EL (cell line): Measurements from ENCODE around the gene CTNNBL1.
"Not testable (repeated sequence)": the region's sequence is repeated elsewhere in the genome, so short reads cannot be mapped to it uniquely, and the experiment has no call there.

Source experiments
- DNase-seq: peaks from one replicate; pipeline ENCODE4 v3.0.0-alpha.2; 2016

CTNNBL1 gene

DNA sequence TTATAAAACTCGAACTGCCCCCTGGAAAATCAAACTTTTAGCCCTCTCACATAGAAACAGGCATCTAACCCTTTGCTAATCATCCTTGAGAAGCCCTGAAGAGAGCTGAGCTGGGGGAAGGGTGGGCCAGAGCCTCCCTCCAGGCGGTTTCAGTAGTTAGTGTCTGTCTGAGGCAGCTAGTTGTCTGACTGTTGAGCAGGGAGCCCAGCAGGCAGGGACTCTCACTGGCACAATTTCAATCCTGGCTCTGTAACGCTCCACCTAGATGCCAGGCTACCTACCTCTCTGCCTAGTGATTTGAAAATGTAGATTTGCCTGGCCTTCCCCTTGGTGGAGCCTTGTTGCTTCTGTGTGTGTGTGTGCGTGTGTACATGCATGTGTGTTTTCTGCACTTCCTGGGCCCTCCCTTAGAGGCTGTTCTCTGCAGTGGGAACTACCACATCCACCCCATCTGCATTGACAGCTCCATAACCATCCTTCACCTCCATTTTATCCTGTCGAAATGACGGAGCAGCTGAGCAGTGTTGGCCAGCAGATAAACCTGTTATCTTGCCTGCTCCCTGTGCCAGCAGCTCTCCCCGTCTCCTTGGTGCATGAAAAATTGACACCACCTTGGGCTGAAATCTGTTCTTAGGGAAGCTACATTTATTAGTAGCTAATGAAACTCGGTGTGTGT lies 139.5 kb downstream of the CTNNBL1 start:
- no peak for DNase-seq

DNA sequence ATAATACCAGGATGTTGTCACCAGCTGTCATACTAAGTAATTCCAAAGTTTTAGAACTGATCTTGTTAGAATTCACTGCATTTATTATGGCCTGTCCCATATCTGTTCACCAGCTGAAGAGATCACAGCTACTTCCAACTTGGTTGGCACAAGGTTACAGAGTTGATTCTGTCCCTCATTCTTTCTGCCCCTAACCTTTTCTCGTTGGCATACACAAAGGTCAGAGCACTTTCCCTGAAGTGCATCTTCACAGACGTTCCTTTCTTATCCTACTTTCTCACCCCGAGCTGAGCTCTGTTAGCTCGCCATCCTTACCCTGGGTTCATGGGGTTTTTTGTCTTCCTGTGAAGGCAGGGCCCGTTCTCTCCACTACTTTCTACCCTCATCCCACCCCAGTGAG lies 143.1 kb downstream of the CTNNBL1 start:
- no peak for DNase-seq

DNA sequence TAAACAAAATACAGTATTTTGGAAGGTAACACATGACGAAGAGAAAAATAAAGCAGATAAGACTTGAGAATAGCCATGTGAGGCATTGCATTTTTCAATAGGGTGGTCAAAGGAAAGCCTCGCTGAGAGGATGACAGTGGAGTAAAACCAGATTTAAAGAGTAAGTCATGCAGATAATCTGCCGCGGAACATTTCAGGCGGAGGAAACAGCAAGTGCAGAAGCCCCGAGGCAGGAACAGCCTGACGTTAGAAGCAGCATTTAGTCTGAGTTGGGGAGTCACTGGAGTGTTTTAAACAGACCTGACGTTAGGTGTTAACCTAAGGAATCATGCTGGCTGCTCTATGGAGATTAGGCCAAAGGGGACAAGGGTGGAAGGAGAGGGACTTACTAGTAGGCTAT lies 144.1 kb downstream of the CTNNBL1 start:
- DNase-seq = no peak

DNA sequence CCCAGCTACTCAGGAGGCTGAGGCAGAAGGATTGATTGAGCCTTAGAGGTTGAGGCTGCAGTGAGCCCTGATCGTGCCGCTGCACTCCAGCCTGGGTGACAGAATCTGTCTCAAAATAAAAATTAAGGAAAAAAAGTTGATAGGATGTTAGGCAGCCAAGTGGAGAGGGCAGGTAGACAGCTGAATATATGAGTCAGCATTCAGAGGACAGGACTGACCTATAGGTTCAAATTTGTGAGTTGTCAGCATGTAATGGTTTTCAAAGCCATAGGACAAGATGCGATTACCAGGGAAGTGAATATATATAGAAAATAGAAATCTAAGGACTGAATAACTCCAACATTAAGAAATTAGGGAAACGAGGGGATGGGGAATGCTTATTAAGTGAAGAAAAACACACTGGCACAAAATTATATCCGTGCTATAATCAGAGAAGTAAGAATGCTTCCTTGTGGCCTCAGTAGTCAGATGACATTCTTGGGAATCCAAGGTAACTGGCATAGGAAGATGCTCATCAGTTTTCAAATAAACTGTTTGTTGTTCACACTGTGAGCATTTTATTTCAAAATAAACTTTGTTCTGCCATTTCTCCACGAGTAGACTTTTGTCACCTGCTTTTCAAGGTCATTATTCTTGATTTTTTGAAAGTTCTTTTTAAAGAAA lies 145.1 kb downstream of the CTNNBL1 start:
- no peak for DNase-seq

DNA sequence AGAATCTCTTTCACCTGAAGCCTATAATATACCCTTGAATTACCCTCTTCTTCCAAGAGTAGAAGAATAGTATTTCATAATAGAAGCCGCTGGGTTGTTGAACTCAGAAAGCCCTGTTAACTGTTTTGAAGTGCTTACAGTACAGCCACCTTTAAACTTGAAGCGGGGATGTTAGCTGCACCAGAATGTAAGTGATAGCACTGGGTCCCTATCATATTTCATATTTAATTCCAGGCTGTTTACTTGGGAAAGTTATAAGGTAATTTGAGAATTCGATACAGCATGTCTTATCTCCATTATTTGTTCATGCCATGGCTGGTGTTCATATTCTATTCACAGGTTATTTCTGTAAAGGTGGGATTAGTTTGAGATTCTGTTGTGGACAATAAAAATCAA lies 145.6 kb downstream of the CTNNBL1 start:
- no peak for DNase-seq

DNA sequence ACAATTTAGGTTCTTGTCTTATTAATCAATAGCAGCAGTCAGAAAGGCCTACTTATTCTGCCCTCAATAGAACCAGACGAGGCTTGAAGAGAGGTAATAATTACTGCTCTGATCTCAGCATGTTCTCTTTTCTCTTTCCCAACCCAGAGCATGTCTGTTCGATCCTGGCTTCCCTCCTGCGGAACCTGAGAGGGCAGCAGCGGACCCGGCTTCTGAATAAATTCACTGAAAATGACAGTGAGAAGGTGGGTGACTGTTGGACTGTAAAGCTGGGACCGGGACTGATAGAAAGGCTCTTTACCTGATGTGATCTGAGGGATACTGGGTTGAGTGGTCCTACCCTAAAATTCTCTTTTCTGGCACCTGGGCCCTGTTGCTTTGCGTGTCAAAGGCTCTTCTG lies 146.1 kb downstream of the CTNNBL1 start:
- DNase-seq = no peak

DNA sequence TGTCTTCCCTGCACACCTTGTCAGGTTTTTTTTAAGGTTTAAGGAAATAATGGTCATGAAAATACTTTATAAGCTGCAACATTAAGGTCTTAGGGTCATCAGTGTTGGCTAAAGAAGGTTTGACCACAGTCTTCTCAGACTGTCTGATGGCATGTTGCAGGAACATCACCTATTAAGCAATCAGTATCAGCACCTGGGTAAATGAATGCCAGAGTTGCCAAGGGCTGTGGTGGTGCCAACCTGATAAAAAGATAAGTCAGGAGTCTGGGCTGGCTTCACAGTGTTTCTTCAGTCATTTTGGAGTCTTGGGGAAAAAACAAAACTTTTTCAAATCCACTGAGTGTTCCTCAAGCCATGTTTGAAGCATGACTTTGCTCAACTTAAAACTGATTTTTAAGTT lies 147.6 kb downstream of the CTNNBL1 start:
- DNase-seq = no peak

DNA sequence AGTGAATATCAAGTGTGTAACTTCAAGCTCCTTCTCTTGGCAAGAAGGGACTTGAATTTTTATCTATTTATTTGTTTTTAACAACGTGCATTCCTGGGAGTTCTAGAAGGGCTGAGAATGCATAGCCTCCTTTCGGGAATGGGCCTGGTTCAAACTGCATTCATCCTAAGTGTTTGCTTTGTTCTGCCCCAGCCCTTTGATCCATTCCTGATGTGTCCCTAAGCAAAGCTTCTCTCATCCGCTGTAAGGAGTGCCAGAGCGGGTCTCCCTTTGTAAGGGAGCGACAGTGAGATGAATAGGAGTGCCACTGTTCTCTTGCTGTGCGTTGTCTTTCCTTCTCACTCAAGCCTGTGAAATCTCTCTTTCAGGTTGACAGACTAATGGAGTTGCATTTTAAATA lies 148.1 kb downstream of the CTNNBL1 start:
- no peak for DNase-seq

DNA sequence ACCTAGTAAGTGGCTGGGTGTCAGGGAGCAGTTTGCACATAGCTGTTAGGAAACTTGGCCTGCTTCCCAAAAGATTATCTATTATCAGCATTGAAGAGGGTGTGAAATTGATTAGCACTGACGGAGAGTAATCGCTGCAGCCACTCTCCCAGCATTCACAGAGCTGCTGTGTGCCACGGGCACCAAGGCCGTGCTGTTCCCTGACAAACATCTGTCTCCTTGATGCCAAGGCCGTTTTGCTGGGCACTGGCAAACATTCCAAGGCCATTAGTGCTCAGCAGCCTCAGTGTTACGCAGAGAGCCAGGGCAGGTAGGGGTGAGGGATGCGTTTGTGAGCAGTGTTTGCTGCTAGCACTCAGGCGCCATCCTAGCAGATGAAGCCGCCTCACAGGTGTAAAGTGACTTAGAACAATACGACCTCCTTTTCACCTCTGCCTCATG lies 151.4 kb downstream of the CTNNBL1 start:
- DNase-seq = no peak

DNA sequence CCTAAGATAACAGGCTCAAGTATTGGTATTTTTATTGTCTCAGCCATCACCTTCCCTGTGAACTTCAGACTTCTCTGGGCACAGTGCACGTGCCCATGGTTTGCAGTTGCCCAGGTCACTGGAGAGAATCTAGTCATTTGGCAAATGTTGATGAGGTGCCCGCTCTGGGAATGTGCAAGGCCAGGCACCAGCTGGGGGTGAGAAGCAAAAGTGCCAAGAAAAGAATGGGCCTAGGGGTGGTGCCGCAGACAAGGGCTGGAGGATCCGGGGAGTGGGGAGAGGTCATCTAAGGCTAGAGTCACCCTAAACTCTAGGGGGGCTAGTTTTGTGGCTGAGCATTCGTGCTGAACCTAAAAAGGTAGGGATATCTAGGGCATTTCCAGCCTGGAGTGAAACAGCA lies 152.0 kb downstream of the CTNNBL1 start:
- DNase-seq = no peak

DNA sequence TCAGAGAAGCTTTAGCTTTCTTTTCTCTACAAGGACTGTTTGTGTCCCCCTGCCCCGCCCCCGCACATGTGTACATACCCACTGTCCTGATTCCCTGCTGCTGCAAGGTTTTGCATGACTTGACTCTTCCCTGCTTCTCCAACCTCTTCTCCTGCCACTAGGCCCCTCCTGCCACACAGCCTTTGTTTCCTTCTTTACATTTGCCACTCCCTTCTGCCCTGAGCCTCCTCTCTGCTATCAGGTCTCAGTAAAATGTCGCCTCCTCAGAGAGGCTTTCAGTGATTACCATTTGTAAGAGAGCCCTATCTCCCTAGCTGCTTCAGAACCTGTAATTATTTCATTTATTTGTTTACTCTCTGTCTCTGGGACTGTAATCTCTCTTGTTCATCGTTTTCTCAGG lies 152.7 kb downstream of the CTNNBL1 start:
- no peak for DNase-seq

DNA sequence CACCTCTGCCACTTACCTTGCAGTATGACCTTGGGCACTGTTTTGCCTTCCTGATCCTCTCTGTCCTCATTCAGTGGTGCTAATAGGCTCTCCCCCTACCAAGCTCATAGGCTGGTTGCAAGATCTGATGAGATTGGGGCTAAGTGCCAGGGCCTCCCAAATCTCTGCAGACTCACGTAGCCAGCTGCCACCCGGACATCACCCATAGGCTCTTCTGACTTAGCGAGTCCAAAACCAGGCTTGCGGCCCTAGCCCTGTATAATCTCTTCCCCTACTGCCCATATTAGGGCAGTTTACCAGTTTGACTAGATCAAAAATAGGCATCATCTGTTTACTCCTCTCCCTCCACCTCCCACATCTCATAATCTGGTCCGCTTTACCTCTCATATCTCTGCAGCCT lies 154.9 kb downstream of the CTNNBL1 start:
- no peak for DNase-seq

DNA sequence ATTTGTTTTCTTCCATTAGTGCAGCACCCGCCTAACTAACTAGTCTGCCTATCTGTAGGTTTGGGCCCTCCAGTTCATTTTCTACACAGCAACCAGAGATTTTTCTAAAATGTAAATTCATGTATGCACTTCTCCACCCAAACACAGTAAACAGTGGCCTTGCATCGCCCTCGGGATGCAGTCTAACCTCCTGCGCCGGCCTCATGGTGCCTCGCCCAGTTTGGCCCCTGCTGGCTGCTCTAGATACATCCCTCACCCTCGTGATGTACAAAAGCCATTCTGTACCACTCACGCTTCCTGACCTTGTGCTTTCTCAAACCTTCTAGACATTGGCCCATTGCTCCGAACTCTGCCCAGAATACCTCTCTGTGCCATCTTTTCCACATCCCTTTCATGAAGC lies 155.3 kb downstream of the CTNNBL1 start:
- DNase-seq = no peak

DNA sequence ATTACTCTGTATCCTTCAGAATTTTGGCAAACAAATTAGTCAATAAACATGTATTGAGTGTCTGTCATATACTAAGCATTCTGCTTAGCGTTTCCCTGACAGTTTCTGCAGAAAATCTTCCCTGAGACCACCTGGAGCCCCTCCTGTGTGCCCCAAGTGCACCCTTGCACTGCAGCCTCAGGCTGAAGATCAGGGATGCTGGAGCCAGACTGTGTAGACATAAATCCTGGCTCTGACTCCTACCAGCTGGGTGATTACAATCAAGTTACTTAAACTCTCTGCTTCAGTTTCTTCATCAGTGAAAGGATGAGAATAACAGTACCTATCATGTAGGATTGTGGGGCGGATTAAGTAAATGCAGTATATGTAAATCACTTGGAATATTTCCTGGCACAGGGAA lies 155.7 kb downstream of the CTNNBL1 start:
- no peak for DNase-seq

DNA sequence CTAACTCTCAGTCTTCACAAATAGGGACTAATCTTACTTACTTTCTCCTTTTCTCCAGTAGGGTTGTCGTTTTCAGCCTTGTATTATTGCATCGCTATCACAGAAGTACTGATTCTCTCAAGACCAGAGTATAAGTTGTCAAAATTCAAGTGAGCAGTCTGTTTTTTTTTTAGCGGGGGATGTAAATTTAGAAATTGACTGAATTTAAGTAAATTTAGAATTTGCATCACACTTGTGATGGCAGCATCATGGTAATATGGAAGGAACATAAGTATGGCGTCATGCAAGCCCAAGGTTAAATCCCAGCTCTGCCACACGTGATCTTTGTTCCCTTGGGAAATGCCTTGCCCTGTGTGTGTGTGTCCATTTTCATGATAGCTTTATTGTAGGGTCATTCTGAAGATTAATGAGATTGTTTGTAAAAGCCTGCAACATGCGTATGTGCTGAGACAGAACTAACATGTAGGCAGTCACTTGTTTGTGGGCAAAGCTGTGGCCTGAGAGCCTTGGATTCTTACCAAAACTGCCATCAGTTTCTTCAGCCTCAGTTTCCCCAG lies 156.3 kb downstream of the CTNNBL1 start:
- DNase-seq = no peak

DNA sequence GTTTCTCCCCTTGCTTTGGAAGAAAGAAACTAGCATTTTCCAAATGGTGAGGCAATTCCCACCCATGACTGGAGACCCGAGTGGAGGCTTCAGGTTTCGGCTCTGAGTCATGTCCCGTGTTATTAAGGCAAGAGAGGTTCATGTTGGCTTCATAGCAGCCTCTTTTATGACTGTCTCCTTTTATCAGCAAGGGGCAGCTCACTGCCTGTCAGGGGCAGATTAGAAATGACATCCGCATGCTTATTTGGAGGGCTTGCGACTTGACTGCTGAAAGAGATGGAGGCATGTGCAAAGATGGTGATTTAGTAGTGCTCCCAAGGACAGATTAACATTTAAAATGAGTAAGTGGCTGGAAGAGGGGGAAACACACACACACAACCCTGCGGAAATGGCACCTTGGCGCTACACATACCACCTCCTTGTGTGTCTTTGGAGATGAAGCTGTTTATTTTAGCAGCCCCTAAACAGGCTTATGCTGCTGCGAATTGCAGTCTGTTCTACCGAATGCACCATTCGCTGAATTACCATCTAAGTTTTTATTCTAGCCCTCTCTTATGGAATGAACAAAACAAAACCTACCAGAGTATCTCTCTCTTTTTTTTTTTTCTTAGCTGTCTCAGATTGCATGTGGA lies 157.0 kb downstream of the CTNNBL1 start:
- no peak for DNase-seq

DNA sequence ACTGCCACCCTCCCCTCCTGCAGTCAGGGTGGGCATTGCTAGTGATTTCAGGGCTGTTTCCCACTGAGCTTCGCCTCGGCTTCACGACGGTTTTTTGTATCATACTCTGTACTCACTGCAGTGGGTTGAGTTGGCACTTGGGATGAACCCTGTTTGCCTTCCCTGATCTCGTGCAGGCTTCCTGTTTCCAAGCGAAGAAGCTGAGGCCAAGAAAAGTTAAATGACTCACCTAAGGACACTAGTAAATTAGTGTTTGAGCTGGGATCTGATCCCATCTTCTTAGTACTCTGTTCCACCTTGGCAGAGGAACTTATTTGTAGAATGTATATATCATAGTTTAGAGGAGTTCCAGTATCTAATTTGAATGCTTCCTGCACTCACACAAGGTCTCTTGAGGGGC lies 158.8 kb downstream of the CTNNBL1 start:
- DNase-seq = no peak

DNA sequence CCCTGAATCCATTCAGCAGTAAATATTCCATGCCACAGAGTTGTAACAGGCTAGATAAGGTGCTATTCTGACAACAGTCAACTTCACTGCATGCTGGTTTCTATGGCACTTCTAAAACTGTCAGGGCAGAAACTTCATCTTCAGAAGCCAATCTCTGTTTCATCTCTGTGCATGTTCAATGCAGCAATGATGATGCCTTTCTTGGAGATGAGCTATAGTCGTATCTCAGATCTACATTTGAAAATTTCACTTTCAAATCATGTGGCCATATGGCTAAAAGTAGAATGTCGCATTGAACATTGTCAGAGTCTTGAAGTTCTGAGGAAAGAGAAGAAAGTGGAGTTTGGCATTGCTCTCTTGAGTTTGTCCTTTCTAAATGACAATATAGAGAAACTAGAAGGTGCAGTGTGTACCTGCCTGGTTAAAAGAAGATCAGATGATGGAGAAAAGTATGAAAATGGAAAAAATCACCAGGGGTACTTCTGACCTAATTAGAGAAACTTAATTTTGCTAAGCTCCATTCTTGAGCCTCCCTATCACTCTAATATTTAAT lies 160.1 kb downstream of the CTNNBL1 start:
- no peak for DNase-seq

DNA sequence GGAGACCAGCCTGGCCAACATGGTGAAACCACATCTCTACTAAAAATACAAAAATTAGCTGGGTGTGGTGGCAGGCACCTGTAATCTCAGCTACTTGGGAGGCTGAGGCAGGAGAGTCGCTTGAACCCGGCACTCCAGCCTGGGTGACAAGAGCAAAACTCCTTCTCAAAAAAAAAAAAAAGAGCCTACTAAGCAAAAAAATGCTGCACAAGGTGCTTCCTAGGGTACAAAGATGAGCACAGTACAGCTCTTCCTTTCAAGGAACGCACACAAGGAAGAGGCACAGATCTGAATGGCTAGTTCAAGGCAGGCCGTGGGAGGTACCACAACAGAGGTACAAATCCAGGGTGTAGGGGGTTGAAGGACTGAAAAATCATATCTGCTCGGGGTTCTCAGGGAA lies 162.2 kb downstream of the CTNNBL1 start:
- DNase-seq = not testable (repeated sequence)

DNA sequence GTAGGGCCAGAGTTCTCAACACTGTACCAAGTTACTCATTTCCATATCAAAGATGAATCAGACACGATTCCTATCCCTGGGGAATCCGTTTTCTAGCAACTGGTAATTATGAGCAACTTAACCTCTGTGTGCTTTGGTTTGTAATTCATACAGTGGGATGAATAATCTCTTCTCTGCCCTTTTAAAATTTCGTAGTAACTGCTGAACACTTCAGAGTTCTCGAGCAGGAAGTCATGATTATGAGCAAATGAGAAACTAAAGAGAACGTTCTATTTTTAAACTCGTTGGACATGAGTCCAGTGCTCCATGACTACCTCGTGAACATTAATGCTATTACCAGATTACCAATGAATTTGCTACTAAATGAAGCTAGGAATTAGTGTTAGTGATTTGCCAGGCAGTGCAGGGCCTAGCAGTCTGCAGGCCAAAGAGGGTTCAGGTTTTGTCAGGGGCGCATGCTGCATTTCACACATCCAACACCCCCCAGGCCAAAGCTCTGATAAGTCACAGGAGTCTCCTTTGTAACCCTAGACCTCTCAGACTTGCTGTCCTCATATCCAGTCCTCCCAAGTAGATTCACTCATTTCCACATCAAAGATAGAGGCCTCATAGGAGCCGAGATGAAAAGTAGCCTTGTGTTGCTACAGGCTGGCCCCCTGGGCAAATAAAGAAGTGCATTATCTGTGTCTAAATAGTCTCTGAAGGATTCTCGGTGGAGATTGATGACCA lies 163.3 kb downstream of the CTNNBL1 start:
- peak; percentile 57 for DNase-seq

DNA sequence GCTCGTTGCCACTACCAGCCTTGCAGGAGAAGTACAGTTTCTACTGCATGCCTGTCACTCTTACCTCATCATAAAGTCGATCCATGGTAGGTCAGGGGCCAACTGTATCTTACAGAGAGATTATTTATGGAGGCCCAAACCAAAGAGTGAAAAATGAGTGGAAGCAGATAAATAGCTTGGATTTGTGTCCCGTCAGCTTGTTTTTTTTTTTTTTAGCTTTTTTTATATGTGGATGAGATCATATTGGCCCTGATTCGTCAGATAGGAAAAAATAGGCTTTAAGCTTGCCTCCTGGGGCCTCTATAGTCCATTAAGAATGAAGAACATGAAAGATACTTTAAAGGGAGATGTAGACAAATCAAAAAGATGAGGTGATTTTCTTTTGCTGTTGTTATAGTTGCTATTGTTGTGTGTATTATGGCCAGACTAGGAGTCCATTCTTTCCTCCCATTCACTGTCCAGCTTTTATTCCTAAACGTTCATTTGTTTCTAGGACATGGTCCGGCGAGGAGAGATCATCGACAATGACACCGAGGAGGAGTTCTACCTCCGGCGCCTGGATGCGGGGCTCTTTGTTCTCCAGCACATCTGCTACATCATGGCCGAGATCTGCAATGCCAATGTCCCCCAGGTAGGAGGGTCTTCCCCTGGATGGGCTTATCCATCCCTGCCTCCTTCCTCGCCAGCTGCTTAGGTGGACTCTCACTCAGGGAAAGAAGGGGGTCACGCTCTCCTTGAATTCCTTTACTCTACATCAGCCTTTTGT lies 165.8 kb downstream of the CTNNBL1 start:
- no peak for DNase-seq

DNA sequence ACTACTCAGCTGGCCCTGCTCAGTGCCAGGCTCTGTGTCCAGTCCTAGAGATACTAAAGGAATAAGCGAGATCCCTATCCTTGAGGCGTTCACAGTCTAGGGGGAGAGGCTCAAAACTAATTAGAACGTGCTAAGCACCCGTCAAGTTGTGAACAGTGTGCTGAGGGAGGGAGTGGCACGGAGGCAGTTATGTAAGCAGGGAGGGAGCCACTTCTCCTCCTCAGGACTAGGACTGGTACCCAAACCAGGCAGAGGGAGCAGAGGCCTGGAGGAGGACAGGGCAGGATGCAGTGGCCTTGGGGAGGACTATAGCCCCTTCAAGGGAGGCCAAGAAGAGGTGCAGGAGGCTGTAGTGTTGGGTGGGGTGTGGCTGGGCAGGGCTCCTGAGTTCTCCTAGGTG lies 169.5 kb downstream of the CTNNBL1 start:
- no peak for DNase-seq
